IPS-15b (cell line): Measurements from ENCODE around the gene MLXIP.

Experiments used
- H3K27me3 ChIP-seq: one replicate; pipeline ENCODE4 v1.6.1; 2013; ENCODE audit warnings: low read length; ENCODE audit not compliant: control insufficient read depth, insufficient read depth
- H3K36me3 ChIP-seq: one replicate; pipeline ENCODE4 v1.6.1; 2013; ENCODE audit warnings: low read length; ENCODE audit not compliant: control insufficient read depth, insufficient read depth
- H3K4me1 ChIP-seq: one replicate; pipeline ENCODE4 v1.6.1; 2013; ENCODE audit warnings: mild to moderate bottlenecking, low read length; ENCODE audit not compliant: control insufficient read depth, insufficient read depth
- H3K4me3 ChIP-seq: one replicate; pipeline ENCODE4 v1.5.1; 2013; ENCODE audit warnings: low read depth, low read length
- H3K9ac ChIP-seq: one replicate; pipeline ENCODE4 v1.6.1; 2013; ENCODE audit warnings: low read depth, mild to moderate bottlenecking, low read length
- H3K9me3 ChIP-seq: one replicate; pipeline ENCODE4 v1.6.1; 2013; ENCODE audit warnings: mild to moderate bottlenecking, low read length; ENCODE audit not compliant: control insufficient read depth, insufficient read depth

Gene MLXIP

GRCh38 chr12:122125452-122126341, 47.1 kb downstream of the MLXIP start:
- Histone ChIP-seq H3K27me3 (no peaks in the 10 kb centered on the region), H3K9me3 (no peaks in the 10 kb centered on the region), H3K4me1 (peaks cover 3% of the 10 kb centered on the region), H3K9ac (no peak overlapping the region), H3K4me3 (no peak overlapping the region), H3K36me3 (peaks cover 9% of the 10 kb centered on the region)

- H3K36me3 ChIP-seq = peaks cover 9% of the 10 kb centered on the region
- no peaks in the 10 kb centered on the region for H3K27me3 ChIP-seq
- no peak overlapping the region for H3K9ac ChIP-seq
Observed at GRCh38 chr12:122126342-122126635, 47.7 kb downstream of the MLXIP start.

GRCh38 chr12:122126713-122127597, 48.4 kb downstream of the MLXIP start:
- peaks cover 3% of the 10 kb centered on the region for H3K4me1 ChIP-seq
- H3K36me3 ChIP-seq = peaks cover 9% of the 10 kb centered on the region
- H3K4me3 ChIP-seq = no peak overlapping the region
- no peaks in the 10 kb centered on the region for H3K9me3 ChIP-seq
- H3K9ac ChIP-seq = no peak overlapping the region
- H3K27me3 ChIP-seq = no peaks in the 10 kb centered on the region

More at GRCh38 chr12:122126342-122126635, 47.7 kb downstream of the MLXIP start:
- H3K4me1 ChIP-seq = peaks cover 3% of the 10 kb centered on the region
- H3K4me3 ChIP-seq = no peak overlapping the region
- H3K9me3 ChIP-seq = no peaks in the 10 kb centered on the region

- no peak overlapping the region for H3K4me3 ChIP-seq
- H3K27me3 ChIP-seq = no peaks in the 10 kb centered on the region
- H3K9ac ChIP-seq = no peak overlapping the region
- H3K36me3 ChIP-seq = peaks cover 11% of the 10 kb centered on the region
- H3K4me1 ChIP-seq = peaks cover 2% of the 10 kb centered on the region
- H3K9me3 ChIP-seq = no peaks in the 10 kb centered on the region
Observed at GRCh38 chr12:122127839-122128238, 49.3 kb downstream of the MLXIP start.

- no peak overlapping the region for H3K4me3 ChIP-seq
- H3K9me3 ChIP-seq = no peaks in the 10 kb centered on the region
- H3K36me3 ChIP-seq = peaks cover 11% of the 10 kb centered on the region
- H3K9ac ChIP-seq = no peak overlapping the region
- no peaks in the 10 kb centered on the region for H3K27me3 ChIP-seq
- H3K4me1 ChIP-seq = no peaks in the 10 kb centered on the region
Observed at GRCh38 chr12:122128481-122128880, 49.9 kb downstream of the MLXIP start.

GRCh38 chr12:122129131-122129530, 50.6 kb downstream of the MLXIP start:
- Histone ChIP-seq H3K9me3 (no peaks in the 10 kb centered on the region), H3K36me3 (peaks cover 11% of the 10 kb centered on the region), H3K4me1 (no peaks in the 10 kb centered on the region), H3K27me3 (no peaks in the 10 kb centered on the region), H3K9ac (no peak overlapping the region), H3K4me3 (no peak overlapping the region)

- peaks cover 11% of the 10 kb centered on the region for H3K36me3 ChIP-seq
- H3K4me1 ChIP-seq = no peaks in the 10 kb centered on the region
Observed at GRCh38 chr12:122130150-122130549, 51.6 kb downstream of the MLXIP start.

GRCh38 chr12:122133192-122133950, 54.8 kb downstream of the MLXIP start:
- Histone ChIP-seq H3K27me3 (no peaks in the 10 kb centered on the region), H3K4me3 (no peak overlapping the region), H3K9me3 (no peaks in the 10 kb centered on the region), H3K36me3 (peaks cover 11% of the 10 kb centered on the region), H3K4me1 (no peaks in the 10 kb centered on the region), H3K9ac (no peak overlapping the region)

More at GRCh38 chr12:122130150-122130549, 51.6 kb downstream of the MLXIP start:
- Histone ChIP-seq H3K9me3 (no peaks in the 10 kb centered on the region), H3K9ac (no peak overlapping the region), H3K4me3 (no peak overlapping the region), H3K27me3 (no peaks in the 10 kb centered on the region)

- Histone ChIP-seq H3K4me3 (no peak overlapping the region), H3K9ac (no peak overlapping the region), H3K27me3 (no peaks in the 10 kb centered on the region), H3K9me3 (no peaks in the 10 kb centered on the region), H3K36me3 (peaks cover 11% of the 10 kb centered on the region), H3K4me1 (no peaks in the 10 kb centered on the region)
Observed at GRCh38 chr12:122135437-122136031, 57.0 kb downstream of the MLXIP start.

GRCh38 chr12:122137229-122137628, 58.7 kb downstream of the MLXIP start:
- Histone ChIP-seq H3K9me3 (peaks cover 6% of the 10 kb centered on the region), H3K4me1 (no peaks in the 10 kb centered on the region), H3K9ac (no peak overlapping the region), H3K36me3 (peaks cover 25% of the 10 kb centered on the region), H3K4me3 (no peak overlapping the region), H3K27me3 (no peaks in the 10 kb centered on the region)

GRCh38 chr12:122137681-122138080, 59.1 kb downstream of the MLXIP start:
- Histone ChIP-seq H3K27me3 (no peaks in the 10 kb centered on the region), H3K9me3 (peaks cover 11% of the 10 kb centered on the region), H3K4me3 (no peak overlapping the region), H3K9ac (no peak overlapping the region), H3K36me3 (peaks cover 28% of the 10 kb centered on the region), H3K4me1 (no peaks in the 10 kb centered on the region)
